HG03432 (cell line): ENCODE data around the gene HMHB1.
"Not testable (repeated sequence)": the region's sequence is repeated elsewhere in the genome, so short reads cannot be mapped to it uniquely, and the experiment has no call there.

Source experiments
- ATAC-seq: cut with Tn5 transposase; IDR thresholded peaks from one replicate; pipeline ENCODE4 v1.9.1; 2021; ENCODE audit warnings: mild to moderate bottlenecking, moderate library complexity; ENCODE audit not compliant: unreplicated experiment

The HMHB1 gene

GRCh38 chr5:143801252-143801939 is 10.6 kb upstream of the HMHB1 start:
- ATAC-seq = peak; percentile 40

- ATAC-seq = no peak
Observed at GRCh38 chr5:143805861-143806260, 6.1 kb upstream of the HMHB1 start.

- ATAC-seq = peak; percentile 73
Observed at GRCh38 chr5:143806579-143806978, 5.4 kb upstream of the HMHB1 start.

GRCh38 chr5:143807401-143807800 is 4.6 kb upstream of the HMHB1 start:
- no peak for ATAC-seq

GRCh38 chr5:143816370-143816769 is 4.4 kb downstream of the HMHB1 start:
- not testable (repeated sequence) for ATAC-seq

- ATAC-seq = no peak
Observed at GRCh38 chr5:143819716-143820115, 7.8 kb downstream of the HMHB1 start.

- ATAC-seq = no peak
Observed at GRCh38 chr5:143820451-143820850, 8.5 kb downstream of the HMHB1 start.

- peak; percentile 60 for ATAC-seq
Observed at GRCh38 chr5:143824851-143825720, 13.1 kb downstream of the HMHB1 start.

GRCh38 chr5:143826951-143827444 is 15.0 kb downstream of the HMHB1 start:
- ATAC-seq = peak; percentile 92

GRCh38 chr5:143828710-143829109 is 16.7 kb downstream of the HMHB1 start:
- peak; percentile 38 for ATAC-seq

- no peak for ATAC-seq
Observed at GRCh38 chr5:143833177-143833576, 21.2 kb downstream of the HMHB1 start.

- no peak for ATAC-seq
Observed at GRCh38 chr5:143835251-143835650, 23.3 kb downstream of the HMHB1 start.

GRCh38 chr5:143836161-143836725 is 24.3 kb downstream of the HMHB1 start:
- no peak for ATAC-seq

- no peak for ATAC-seq
Observed at GRCh38 chr5:143837306-143837848, 25.4 kb downstream of the HMHB1 start.

- no peak for ATAC-seq
Observed at GRCh38 chr5:143841446-143841845, 29.5 kb downstream of the HMHB1 start.

GRCh38 chr5:143842920-143843319 is 31.0 kb downstream of the HMHB1 start:
- no peak for ATAC-seq

GRCh38 chr5:143843461-143843860 is 31.5 kb downstream of the HMHB1 start:
- no peak for ATAC-seq

GRCh38 chr5:143850050-143850683 is 38.2 kb downstream of the HMHB1 start:
- ATAC-seq = peak; percentile 89

GRCh38 chr5:143851383-143851782 is 39.4 kb downstream of the HMHB1 start:
- ATAC-seq = no peak

- no peak for ATAC-seq
Observed at GRCh38 chr5:143860211-143860610, 48.2 kb downstream of the HMHB1 start.

GRCh38 chr5:143862271-143862670 is 50.3 kb downstream of the HMHB1 start:
- no peak for ATAC-seq
